HEK293 (cell line): Measurements from ENCODE around the gene NHEJ1.

Experiments used
- CTCF ChIA-PET: fragments of 350-600 bp; formaldehyde crosslinking; extraction: SDS; loops from one replicate; lab custom pipeline; 2021; ENCODE audit warnings: antibody characterized with exemption; lab: Yijun Ruan, JAX
- POLR2A ChIA-PET: fragments of 300-600 bp; formaldehyde crosslinking; extraction: SDS; loops from one replicate; lab custom pipeline; 2020; ENCODE audit warnings: antibody characterized with exemption, inconsistent platforms; lab: Yijun Ruan, JAX
- H3K27ac ChIP-seq: fragments of 200-500 bp; sonication (Bioruptor generic); 2 replicates; pipeline ENCODE4 v1.5.1; 2014; ENCODE audit warnings: low read depth, low read length, control low read depth, inconsistent platforms; ENCODE audit errors: extremely low read depth
- H3K36me3 ChIP-seq, 2 experiments: fragments of 200-500 bp in 1 of 2; sonication (Bioruptor generic) in 1 of 2; 1 replicate in 1 of 2; 2 replicates in 1 of 2; pipeline ENCODE4 v1.5.1; 2014 to 2017; ENCODE audit warnings: inconsistent platforms in 2 of 2, low read length in 2 of 2; ENCODE audit not compliant: control insufficient read depth in 2 of 2, insufficient read depth in 1 of 2
- H3K4me1 ChIP-seq: fragments of 200-500 bp; sonication (Bioruptor generic); 2 replicates; pipeline ENCODE4 v1.5.1; 2014; ENCODE audit warnings: mild to moderate bottlenecking, low read length, inconsistent platforms; ENCODE audit not compliant: control insufficient read depth, insufficient read depth
- H3K4me3 ChIP-seq: 2 replicates; pipeline ENCODE4 v1.5.1; 2011; ENCODE audit warnings: low read depth, mild to moderate bottlenecking, control low read depth, low read length, moderate library complexity
- H3K9me3 ChIP-seq: fragments of 200-500 bp; sonication (Bioruptor generic); 2 replicates; pipeline ENCODE4 v1.5.1; 2014; ENCODE audit warnings: low read depth, low read length, inconsistent platforms; ENCODE audit not compliant: control insufficient read depth, insufficient read depth
- BCL11A ChIP-seq: fragments of 450-650 bp; formaldehyde crosslinking; IDR thresholded peaks from 2 replicates; pipeline ENCODE4 v1.5.1; 2016; ENCODE audit warnings: low read depth, missing biosample characterization, missing genetic modification characterization
- EGR2 ChIP-seq: fragments of 450-650 bp; formaldehyde crosslinking; IDR thresholded peaks from 2 replicates; pipeline ENCODE4 v1.5.1; 2016; ENCODE audit warnings: low read depth, missing biosample characterization, missing genetic modification characterization
- GLI4 ChIP-seq: fragments of 450-650 bp; formaldehyde crosslinking; IDR thresholded peaks from 2 replicates; pipeline ENCODE4 v1.5.1; 2016; ENCODE audit warnings: missing biosample characterization, missing genetic modification characterization
- HOXA7 ChIP-seq: sonication (generic); formaldehyde crosslinking; IDR thresholded peaks from 2 replicates; pipeline ENCODE4 v1.8.1; 2022; ENCODE audit warnings: missing genetic modification reagents, borderline replicate concordance
- KLF16 ChIP-seq: fragments of 450-650 bp; formaldehyde crosslinking; IDR thresholded peaks from 2 replicates; pipeline ENCODE4 v1.5.1; 2017; ENCODE audit warnings: missing biosample characterization, missing genetic modification characterization
- KLF9 ChIP-seq: fragments of 450-650 bp; formaldehyde crosslinking; IDR thresholded peaks from 2 replicates; pipeline ENCODE4 v1.5.1; 2016; ENCODE audit warnings: missing biosample characterization, missing genetic modification characterization, low read depth
- SCRT1 ChIP-seq: fragments of 450-650 bp; formaldehyde crosslinking; IDR thresholded peaks from 2 replicates; pipeline ENCODE4 v1.5.1; 2016; ENCODE audit warnings: missing biosample characterization, missing genetic modification characterization, borderline replicate concordance
- SP2 ChIP-seq: fragments of 450-650 bp; formaldehyde crosslinking; IDR thresholded peaks from 2 replicates; pipeline ENCODE4 v1.5.1; 2016; ENCODE audit warnings: missing biosample characterization, missing genetic modification characterization
- ZBTB1 ChIP-seq: fragments of 450-650 bp; formaldehyde crosslinking; IDR thresholded peaks from 2 replicates; pipeline ENCODE4 v1.5.1; 2016; ENCODE audit warnings: missing biosample characterization, missing genetic modification characterization
- ZEB2 ChIP-seq: fragments of 450-650 bp; formaldehyde crosslinking; IDR thresholded peaks from 2 replicates; pipeline ENCODE4 v1.5.1; 2016; ENCODE audit warnings: missing biosample characterization, missing genetic modification characterization
- ZFHX2 ChIP-seq: fragments of 450-650 bp; formaldehyde crosslinking; conservative IDR thresholded peaks from 2 replicates; pipeline ENCODE4 v1.5.1; 2016; ENCODE audit warnings: missing biosample characterization, missing genetic modification characterization
- ZNF274 ChIP-seq, 2 experiments: fragments of 200-500 bp in 1 of 2; fragments of 450-650 bp in 1 of 2; sonication (Bioruptor generic) in 1 of 2; formaldehyde crosslinking in 1 of 2; IDR thresholded peaks; 2 replicates each; pipeline versions ENCODE4 v1.5.1 to v1.6.1; 2014 to 2016; ENCODE audit warnings: borderline replicate concordance in 1 of 2, inconsistent platforms in 1 of 2, low read length in 1 of 2, missing biosample characterization in 1 of 2, missing genetic modification characterization in 1 of 2
- ZNF423 ChIP-seq: fragments of 450-650 bp; formaldehyde crosslinking; IDR thresholded peaks from 2 replicates; pipeline ENCODE4 v1.5.1; 2016; ENCODE audit warnings: missing biosample characterization, missing genetic modification characterization
- ZNF501 ChIP-seq: fragments of 450-650 bp; formaldehyde crosslinking; IDR thresholded peaks from 2 replicates; pipeline ENCODE4 v1.5.1; 2016; ENCODE audit warnings: missing biosample characterization, missing genetic modification characterization
- ZNF561 ChIP-seq: fragments of 450-650 bp; IDR thresholded peaks from 2 replicates; pipeline ENCODE4 v1.5.1; 2018; ENCODE audit warnings: missing biosample characterization, missing genetic modification characterization, borderline replicate concordance
- ZNF600 ChIP-seq: fragments of 450-650 bp; formaldehyde crosslinking; IDR thresholded peaks from 2 replicates; pipeline ENCODE4 v1.5.1; 2016; ENCODE audit warnings: missing biosample characterization, missing genetic modification characterization
- ZNF621 ChIP-seq: fragments of 450-650 bp; formaldehyde crosslinking; IDR thresholded peaks from 2 replicates; pipeline ENCODE4 v1.5.1; 2017; ENCODE audit warnings: missing biosample characterization, missing genetic modification characterization
- ZNF654 ChIP-seq: fragments of 450-650 bp; formaldehyde crosslinking; IDR thresholded peaks from 2 replicates; pipeline ENCODE4 v1.5.1; 2016; ENCODE audit warnings: low read depth, missing biosample characterization, missing genetic modification characterization
- ZNF747 ChIP-seq: fragments of 450-650 bp; formaldehyde crosslinking; IDR thresholded peaks from 2 replicates; pipeline ENCODE4 v1.5.1; 2016; ENCODE audit warnings: missing biosample characterization, missing genetic modification characterization
- ZNF837 ChIP-seq: fragments of 450-650 bp; formaldehyde crosslinking; IDR thresholded peaks from 2 replicates; pipeline ENCODE4 v1.5.1; 2016; ENCODE audit warnings: missing biosample characterization, missing genetic modification characterization
- TF ChIP-seq, protein P1 (sequence below): fragments of 450-650 bp; formaldehyde crosslinking; IDR thresholded peaks from 2 replicates; pipeline ENCODE4 v1.5.1; 2016; ENCODE audit warnings: missing biosample characterization, missing genetic modification characterization
- TF ChIP-seq, protein P2 (sequence below): fragments of 450-650 bp; formaldehyde crosslinking; IDR thresholded peaks from 2 replicates; pipeline ENCODE4 v1.5.1; 2016; ENCODE audit warnings: missing biosample characterization, missing genetic modification characterization

The NHEJ1 gene

DNA sequence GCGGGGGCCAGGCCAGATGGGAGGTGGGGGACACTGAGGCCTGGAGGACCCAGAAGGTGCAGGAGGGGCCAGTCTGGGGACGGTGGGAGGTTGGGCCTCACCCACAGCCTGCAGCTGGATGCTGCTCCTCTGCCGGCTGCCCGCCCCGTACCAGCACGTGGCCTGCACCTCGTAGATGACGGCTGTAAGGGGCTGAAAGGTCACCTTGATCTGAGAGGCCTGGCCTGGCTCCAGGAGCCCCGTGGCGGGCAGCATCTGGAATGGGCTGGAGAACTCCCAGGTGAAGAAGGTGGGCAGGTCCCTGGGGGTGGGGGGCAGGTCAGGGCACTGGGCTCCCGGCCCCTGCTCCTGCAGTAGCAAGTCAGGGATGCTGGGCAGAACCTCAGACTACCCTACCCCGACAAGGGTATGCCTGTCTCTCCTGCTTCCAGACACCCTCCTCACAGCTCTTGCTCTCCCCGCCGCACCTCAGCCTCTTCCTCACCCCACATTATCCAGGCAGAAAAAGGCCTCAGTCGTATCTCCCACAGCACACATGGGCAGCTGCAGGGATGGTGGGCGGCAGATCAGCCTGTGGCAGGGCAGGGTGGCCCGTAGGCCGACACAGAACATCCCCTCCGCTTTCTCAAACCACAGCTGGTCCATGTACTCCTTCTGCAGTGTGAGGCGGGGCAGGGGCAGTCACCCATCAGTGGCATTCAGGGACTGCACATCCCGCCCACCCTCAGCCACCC, 129.4 kb downstream of the NHEJ1 start:
- no peak for TF ChIP-seq GLI4 (tag by site-specific recombination)
- peak; percentile 48 for TF ChIP-seq ZFHX2 (tag by site-specific recombination)
- TF ChIP-seq KLF16 = no peak
- peak; percentile 42; the same call in 1 of the 2 replicates for TF ChIP-seq EGR2 (tag by site-specific recombination)
- H3K27ac ChIP-seq = no peak overlapping the region
- H3K9me3 ChIP-seq = no peaks in the 10 kb centered on the region
- H3K4me3 ChIP-seq = no peak overlapping the region
- ChIA-PET POLR2A (no interaction called here), CTCF (interaction anchor here (0.6 to 4.6 kb wide), 11 partner anchors 11 to 181 kb away, joined by 3 to 119 read pairs (median 6); no protein-coding TSS in a partner anchor)
- no peaks in the 10 kb centered on the region for H3K36me3 ChIP-seq
- no peaks in the 10 kb centered on the region for H3K4me1 ChIP-seq

GRCh38 chr2:219030177-219030940, 130.3 kb downstream of the NHEJ1 start:
- ChIA-PET CTCF (interaction anchor here (0.5 to 4.6 kb wide), 68 partner anchors 8 to 358 kb away, joined by 3 to 119 read pairs (median 4); partner anchors contain the start of gene CFAP65), POLR2A (interaction anchor here (1.0 kb wide), 1 partner anchor 124 kb away, joined by 5 read pairs; no protein-coding TSS in a partner anchor)
- H3K36me3 ChIP-seq = no peaks in the 10 kb centered on the region
- no peaks in the 10 kb centered on the region for H3K9me3 ChIP-seq
- TF ChIP-seq ZNF621 (tag by site-specific recombination) (no peak), EGR2 (tag by site-specific recombination) (no peak), BCL11A (tag by site-specific recombination) (no peak), ZNF561 (tag by site-specific recombination) (no peak), SCRT1 (tag by site-specific recombination) (no peak), SP2 (no peak), ZNF654 (tag by site-specific recombination) (no peak), ZNF837 (tag by site-specific recombination) (no peak), ZBTB1 (no peak), KLF9 (tag by site-specific recombination) (no peak), ZNF423 (tag by site-specific recombination) (no peak), ZNF274 (IDR thresholded peaks at IDR 0.05; ENCODE audit: low read length) (no peak), ZNF274 (tag by site-specific recombination; IDR thresholded peaks at IDR 0.05; ENCODE audit: borderline replicate concordance) (no peak), ZNF600 (no peak), ZNF501 (tag by site-specific recombination) (no peak), ZNF747 (tag by site-specific recombination) (no peak), ZEB2 (tag by site-specific recombination) (no peak), HOXA7 (no peak)
- TF ChIP-seq, protein P1, sequence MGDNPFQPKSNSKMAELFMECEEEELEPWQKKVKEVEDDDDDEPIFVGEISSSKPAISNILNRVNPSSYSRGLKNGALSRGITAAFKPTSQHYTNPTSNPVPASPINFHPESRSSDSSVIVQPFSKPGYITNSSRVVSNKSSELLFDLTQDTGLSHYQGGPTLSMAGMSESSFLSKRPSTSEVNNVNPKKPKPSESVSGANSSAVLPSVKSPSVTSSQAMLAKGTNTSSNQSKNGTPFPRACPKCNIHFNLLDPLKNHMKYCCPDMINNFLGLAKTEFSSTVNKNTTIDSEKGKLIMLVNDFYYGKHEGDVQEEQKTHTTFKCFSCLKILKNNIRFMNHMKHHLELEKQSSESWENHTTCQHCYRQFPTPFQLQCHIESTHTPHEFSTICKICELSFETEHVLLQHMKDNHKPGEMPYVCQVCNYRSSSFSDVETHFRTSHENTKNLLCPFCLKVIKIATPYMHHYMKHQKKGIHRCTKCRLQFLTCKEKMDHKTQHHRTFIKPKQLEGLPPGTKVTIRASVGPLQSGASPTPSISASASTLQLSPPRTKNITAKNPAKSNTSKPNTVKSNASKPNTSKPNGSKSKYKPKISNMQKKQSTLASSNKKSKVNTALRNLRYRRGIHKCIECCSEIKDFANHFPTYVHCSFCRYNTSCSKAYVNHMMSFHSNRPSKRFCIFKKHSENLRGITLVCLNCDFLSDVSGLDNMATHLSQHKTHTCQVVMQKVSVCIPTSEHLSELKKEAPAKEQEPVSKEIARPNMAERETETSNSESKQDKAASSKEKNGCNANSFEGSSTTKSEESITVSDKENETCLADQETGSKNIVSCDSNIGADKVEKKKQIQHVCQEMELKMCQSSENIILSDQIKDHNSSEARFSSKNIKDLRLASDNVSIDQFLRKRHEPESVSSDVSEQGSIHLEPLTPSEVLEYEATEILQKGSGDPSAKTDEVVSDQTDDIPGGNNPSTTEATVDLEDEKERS (tag by site-specific recombination) = no peak
- TF ChIP-seq, protein P2, sequence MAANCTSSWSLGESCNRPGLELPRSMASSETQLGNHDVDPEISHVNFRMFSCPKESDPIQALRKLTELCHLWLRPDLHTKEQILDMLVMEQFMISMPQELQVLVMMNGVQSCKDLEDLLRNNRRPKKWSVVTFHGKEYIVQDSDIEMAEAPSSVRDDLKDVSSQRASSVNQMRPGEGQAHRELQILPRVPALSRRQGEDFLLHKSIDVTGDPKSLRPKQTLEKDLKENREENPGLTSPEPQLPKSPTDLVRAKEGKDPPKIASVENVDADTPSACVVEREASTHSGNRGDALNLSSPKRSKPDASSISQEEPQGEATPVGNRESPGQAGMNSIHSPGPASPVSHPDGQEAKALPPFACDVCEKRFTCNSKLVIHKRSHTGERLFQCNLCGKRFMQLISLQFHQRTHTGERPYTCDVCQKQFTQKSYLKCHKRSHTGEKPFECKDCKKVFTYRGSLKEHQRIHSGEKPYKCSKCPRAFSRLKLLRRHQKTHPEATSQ (tag by site-specific recombination) = no peak
- no peak overlapping the region for H3K27ac ChIP-seq
- H3K4me1 ChIP-seq = no peaks in the 10 kb centered on the region
- no peak overlapping the region for H3K4me3 ChIP-seq
